HL-60 (cell line): ENCODE results near the gene CEP44.

ENCODE experiments used
- DNase-seq, 2 experiments: peaks; one replicate each; pipeline ENCODE4 v3.0.0-alpha.2; 2010 to 2020; ENCODE audit warnings: low read depth in 1 of 2, low spot score in 1 of 2
- H3K27ac ChIP-seq: fragments of 250-450 bp; sonication (Bioruptor Pico); replicated peaks from 2 replicates; pipeline ENCODE4 v1.5.1; 2020; ENCODE audit warnings: mild to moderate bottlenecking, moderate library complexity
- H3K27me3 ChIP-seq: fragments of 250-450 bp; sonication (Bioruptor Pico); 2 replicates; pipeline ENCODE4 v1.5.1; 2021; ENCODE audit warnings: mild to moderate bottlenecking, moderate library complexity; ENCODE audit not compliant: insufficient read depth, poor library complexity, severe bottlenecking
- H3K4me3 ChIP-seq: replicated peaks from 2 replicates; pipeline ENCODE4 v1.5.1; 2011; ENCODE audit warnings: mild to moderate bottlenecking, control low read depth, low read length; ENCODE audit not compliant: insufficient read depth
- GABPA ChIP-seq: IDR thresholded peaks from 2 replicates; pipeline ENCODE4 v1.6.1; 2012; ENCODE audit warnings: low read depth
- POLR2AphosphoS5 ChIP-seq: IDR thresholded peaks from 2 replicates; pipeline ENCODE4 v1.6.1; 2012; ENCODE audit warnings: low read depth
- SPI1 ChIP-seq: IDR thresholded peaks from 2 replicates; pipeline ENCODE4 v1.6.1; 2012; ENCODE audit warnings: low read depth, mild to moderate bottlenecking, borderline replicate concordance
- TF ChIP-seq, protein P1 (sequence below): IDR thresholded peaks from one replicate; pipeline ENCODE4 v1.5.1; 2011; ENCODE audit warnings: low read length, control low read depth, inconsistent platforms; ENCODE audit not compliant: insufficient read depth
- TF ChIP-seq, protein P2 (sequence below): IDR thresholded peaks from 2 replicates; pipeline ENCODE4 v1.6.1; 2012; ENCODE audit warnings: low read depth; ENCODE audit not compliant: insufficient replicate concordance

The CEP44 gene

DNA sequence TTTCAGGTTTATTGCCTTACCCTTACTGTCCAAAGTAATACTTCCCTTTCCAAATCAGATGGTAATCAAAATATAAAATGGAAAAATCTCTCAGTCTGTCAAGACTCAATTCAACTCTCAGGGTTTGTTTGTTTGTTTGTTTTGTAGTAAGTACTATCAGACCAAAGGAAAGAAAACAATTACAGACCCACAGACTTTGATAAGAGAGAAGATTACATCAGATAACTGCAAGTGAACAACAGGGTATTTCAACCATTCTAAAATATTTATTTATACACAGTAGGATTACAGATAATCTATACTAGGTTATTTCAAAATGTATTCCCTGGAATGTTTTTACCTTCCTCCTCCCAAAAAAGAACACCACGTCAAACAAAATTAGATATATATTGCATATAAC, 29.1 kb upstream of the CEP44 start:
- DNase-seq: no peak
- Histone ChIP-seq H3K4me3 (no peak overlapping the region), H3K27me3 (no peaks in the 10 kb centered on the region), H3K27ac (no peak overlapping the region)
- no peak for TF ChIP-seq POLR2AphosphoS5
- TF ChIP-seq, protein P1, sequence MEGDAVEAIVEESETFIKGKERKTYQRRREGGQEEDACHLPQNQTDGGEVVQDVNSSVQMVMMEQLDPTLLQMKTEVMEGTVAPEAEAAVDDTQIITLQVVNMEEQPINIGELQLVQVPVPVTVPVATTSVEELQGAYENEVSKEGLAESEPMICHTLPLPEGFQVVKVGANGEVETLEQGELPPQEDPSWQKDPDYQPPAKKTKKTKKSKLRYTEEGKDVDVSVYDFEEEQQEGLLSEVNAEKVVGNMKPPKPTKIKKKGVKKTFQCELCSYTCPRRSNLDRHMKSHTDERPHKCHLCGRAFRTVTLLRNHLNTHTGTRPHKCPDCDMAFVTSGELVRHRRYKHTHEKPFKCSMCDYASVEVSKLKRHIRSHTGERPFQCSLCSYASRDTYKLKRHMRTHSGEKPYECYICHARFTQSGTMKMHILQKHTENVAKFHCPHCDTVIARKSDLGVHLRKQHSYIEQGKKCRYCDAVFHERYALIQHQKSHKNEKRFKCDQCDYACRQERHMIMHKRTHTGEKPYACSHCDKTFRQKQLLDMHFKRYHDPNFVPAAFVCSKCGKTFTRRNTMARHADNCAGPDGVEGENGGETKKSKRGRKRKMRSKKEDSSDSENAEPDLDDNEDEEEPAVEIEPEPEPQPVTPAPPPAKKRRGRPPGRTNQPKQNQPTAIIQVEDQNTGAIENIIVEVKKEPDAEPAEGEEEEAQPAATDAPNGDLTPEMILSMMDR: no peak
- TF ChIP-seq, protein P2, sequence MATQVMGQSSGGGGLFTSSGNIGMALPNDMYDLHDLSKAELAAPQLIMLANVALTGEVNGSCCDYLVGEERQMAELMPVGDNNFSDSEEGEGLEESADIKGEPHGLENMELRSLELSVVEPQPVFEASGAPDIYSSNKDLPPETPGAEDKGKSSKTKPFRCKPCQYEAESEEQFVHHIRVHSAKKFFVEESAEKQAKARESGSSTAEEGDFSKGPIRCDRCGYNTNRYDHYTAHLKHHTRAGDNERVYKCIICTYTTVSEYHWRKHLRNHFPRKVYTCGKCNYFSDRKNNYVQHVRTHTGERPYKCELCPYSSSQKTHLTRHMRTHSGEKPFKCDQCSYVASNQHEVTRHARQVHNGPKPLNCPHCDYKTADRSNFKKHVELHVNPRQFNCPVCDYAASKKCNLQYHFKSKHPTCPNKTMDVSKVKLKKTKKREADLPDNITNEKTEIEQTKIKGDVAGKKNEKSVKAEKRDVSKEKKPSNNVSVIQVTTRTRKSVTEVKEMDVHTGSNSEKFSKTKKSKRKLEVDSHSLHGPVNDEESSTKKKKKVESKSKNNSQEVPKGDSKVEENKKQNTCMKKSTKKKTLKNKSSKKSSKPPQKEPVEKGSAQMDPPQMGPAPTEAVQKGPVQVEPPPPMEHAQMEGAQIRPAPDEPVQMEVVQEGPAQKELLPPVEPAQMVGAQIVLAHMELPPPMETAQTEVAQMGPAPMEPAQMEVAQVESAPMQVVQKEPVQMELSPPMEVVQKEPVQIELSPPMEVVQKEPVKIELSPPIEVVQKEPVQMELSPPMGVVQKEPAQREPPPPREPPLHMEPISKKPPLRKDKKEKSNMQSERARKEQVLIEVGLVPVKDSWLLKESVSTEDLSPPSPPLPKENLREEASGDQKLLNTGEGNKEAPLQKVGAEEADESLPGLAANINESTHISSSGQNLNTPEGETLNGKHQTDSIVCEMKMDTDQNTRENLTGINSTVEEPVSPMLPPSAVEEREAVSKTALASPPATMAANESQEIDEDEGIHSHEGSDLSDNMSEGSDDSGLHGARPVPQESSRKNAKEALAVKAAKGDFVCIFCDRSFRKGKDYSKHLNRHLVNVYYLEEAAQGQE: no peak
- TF ChIP-seq SPI1: no peak
- no peak for TF ChIP-seq GABPA

DNA sequence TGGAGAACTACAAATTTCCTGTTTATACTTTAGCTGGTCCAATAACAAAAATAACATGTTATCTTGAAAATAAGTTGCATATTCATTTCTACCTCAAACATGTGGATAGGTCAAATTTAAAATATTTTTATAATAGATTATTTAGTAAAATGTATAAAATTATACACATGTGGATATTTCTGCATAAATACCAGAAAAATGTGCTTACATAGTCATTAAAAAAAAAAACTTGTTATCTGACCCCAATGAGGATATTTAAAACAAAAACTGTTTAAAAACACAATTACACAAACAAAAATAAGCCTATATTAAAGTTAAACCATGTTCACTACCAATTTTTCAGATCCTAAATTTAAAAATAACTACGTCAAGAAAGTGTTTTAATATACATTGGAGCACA, 28.3 kb upstream of the CEP44 start:
- TF ChIP-seq, protein P2: no peak
- TF ChIP-seq POLR2AphosphoS5 (no peak), GABPA (no peak), SPI1 (no peak)
- TF ChIP-seq, protein P1: no peak
- no peak for DNase-seq
- H3K27ac ChIP-seq: no peak overlapping the region
- no peak overlapping the region for H3K4me3 ChIP-seq
- H3K27me3 ChIP-seq: no peaks in the 10 kb centered on the region

DNA sequence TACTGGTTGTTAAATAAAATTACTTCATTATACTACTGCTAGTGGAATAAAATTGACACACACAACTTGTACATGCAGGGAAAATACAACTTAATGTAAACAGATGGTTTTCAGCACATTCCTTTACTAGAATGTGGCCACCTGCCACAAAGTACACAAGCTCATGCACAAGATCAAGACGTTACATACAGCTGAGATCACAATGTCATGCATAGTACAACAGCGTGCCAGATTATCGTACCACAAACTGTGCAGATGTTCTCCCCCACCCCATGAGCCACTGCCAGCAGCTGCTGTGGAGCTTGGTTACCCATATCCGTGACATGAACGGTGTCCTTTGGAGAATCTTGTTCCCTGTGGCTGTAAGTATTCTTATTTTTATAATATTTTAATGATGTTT, 27.9 kb upstream of the CEP44 start:
- Histone ChIP-seq H3K4me3 (no peak overlapping the region), H3K27ac (no peak overlapping the region), H3K27me3 (no peaks in the 10 kb centered on the region)
- no peak for DNase-seq
- TF ChIP-seq SPI1 (no peak), GABPA (no peak), POLR2AphosphoS5 (no peak)
- TF ChIP-seq, protein P2: no peak
- TF ChIP-seq, protein P1: no peak
